BJ (cell line): ENCODE results near the gene COL12A1. TPM values are rescaled to one million over a fixed set of nuclear protein-coding genes. Genes with fewer than 3 reads are reported as not detected.

Experiments
- CTCF ChIA-PET: fragments of 350-600 bp; formaldehyde crosslinking; extraction: SDS; loops from one replicate; lab custom pipeline; 2021; ENCODE audit warnings: antibody characterized with exemption, inconsistent platforms; lab: Yijun Ruan, JAX
- POLR2A ChIA-PET: fragments of 300-600 bp; sonication (Branson Sonifier 250); formaldehyde crosslinking; extraction: SDS; loops from one replicate; lab custom pipeline; 2021; ENCODE audit warnings: antibody characterized with exemption; lab: Charles Lee
- DNase-seq: peaks from one replicate; pipeline ENCODE4 v3.0.0-alpha.2; 2011; ENCODE audit warnings: low read depth
- H3K27me3 ChIP-seq: 2 replicates; pipeline ENCODE4 v1.6.0; 2011; ENCODE audit warnings: low read length; ENCODE audit not compliant: control insufficient read depth, insufficient read depth
- H3K36me3 ChIP-seq: 2 replicates; pipeline ENCODE4 v1.5.1; 2011; ENCODE audit warnings: low read length; ENCODE audit not compliant: control insufficient read depth, insufficient read depth
- H3K4me3 ChIP-seq: 2 replicates; pipeline ENCODE4 v1.5.1; 2011; ENCODE audit warnings: low read depth, mild to moderate bottlenecking, control low read depth, low read length
- polyA plus RNA-seq: library from polyadenylated mRNA; depleted of rRNA; stranded (reverse); fragments of >200 nt; gene quantifications from 2 replicates; pipeline ENCODE4 v1.2.3, GENCODE V29; 2011
- TF ChIP-seq, protein P1 (sequence below): IDR thresholded peaks from 2 replicates; pipeline ENCODE4 v1.5.1; 2011; ENCODE audit warnings: low read depth, mild to moderate bottlenecking, control low read depth, inconsistent platforms, low read length, moderate library complexity; ENCODE audit not compliant: insufficient read depth

The COL12A1 gene
- polyA plus RNA-seq, 1 experiment: 1,308 TPM

GRCh38 chr6:75079589-75079988, 126.3 kb downstream of the COL12A1 start:
- Histone ChIP-seq H3K4me3 (no peak overlapping the region), H3K36me3 (peaks cover 3% of the 10 kb centered on the region), H3K27me3 (no peaks in the 10 kb centered on the region)
- no peak for DNase-seq
- POLR2A ChIA-PET: no interaction called here
- CTCF ChIA-PET: interaction anchor here (1.6 to 2.7 kb wide), 2 partner anchors 9 to 124 kb away, joined by 3 to 12 read pairs; no protein-coding TSS in a partner anchor
- TF ChIP-seq, protein P1, sequence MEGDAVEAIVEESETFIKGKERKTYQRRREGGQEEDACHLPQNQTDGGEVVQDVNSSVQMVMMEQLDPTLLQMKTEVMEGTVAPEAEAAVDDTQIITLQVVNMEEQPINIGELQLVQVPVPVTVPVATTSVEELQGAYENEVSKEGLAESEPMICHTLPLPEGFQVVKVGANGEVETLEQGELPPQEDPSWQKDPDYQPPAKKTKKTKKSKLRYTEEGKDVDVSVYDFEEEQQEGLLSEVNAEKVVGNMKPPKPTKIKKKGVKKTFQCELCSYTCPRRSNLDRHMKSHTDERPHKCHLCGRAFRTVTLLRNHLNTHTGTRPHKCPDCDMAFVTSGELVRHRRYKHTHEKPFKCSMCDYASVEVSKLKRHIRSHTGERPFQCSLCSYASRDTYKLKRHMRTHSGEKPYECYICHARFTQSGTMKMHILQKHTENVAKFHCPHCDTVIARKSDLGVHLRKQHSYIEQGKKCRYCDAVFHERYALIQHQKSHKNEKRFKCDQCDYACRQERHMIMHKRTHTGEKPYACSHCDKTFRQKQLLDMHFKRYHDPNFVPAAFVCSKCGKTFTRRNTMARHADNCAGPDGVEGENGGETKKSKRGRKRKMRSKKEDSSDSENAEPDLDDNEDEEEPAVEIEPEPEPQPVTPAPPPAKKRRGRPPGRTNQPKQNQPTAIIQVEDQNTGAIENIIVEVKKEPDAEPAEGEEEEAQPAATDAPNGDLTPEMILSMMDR: no peak

GRCh38 chr6:75077701-75078100, 128.2 kb downstream of the COL12A1 start:
- no peak for DNase-seq
- POLR2A ChIA-PET: no interaction called here
- TF ChIP-seq, protein P1: no peak
- H3K36me3 ChIP-seq: no peaks in the 10 kb centered on the region
- no peak overlapping the region for H3K4me3 ChIP-seq
- CTCF ChIA-PET: no interaction called here
- H3K27me3 ChIP-seq: no peaks in the 10 kb centered on the region

GRCh38 chr6:75076009-75076408, 129.8 kb downstream of the COL12A1 start:
- CTCF ChIA-PET: no interaction called here
- Histone ChIP-seq H3K27me3 (no peaks in the 10 kb centered on the region), H3K4me3 (no peak overlapping the region), H3K36me3 (no peaks in the 10 kb centered on the region)
- POLR2A ChIA-PET: no interaction called here
- no peak for DNase-seq
- TF ChIP-seq, protein P1: no peak

DNA sequence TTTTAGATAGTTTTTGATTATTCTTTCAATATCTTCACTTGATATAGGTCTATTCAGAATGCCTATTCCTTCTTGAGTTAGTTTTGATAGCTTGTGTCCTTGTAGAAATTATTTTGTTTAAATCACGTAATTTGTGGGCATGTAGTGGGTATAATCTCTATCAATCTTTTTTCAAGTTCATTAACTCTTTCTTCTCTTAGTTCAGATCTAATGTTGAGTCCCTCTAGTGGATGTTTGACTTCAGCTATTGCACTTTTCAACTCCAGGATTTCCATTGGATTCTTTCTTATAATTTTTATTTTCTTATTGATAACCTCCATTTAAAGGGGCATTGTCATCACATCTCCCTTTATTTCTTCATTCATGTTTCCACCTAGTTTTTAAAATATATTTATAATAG, 135.6 kb downstream of the COL12A1 start:
- TF ChIP-seq, protein P1: no peak
- no peaks in the 10 kb centered on the region for H3K27me3 ChIP-seq
- POLR2A ChIA-PET: no interaction called here
- DNase-seq: no peak
- no peaks in the 10 kb centered on the region for H3K36me3 ChIP-seq
- no peak overlapping the region for H3K4me3 ChIP-seq
- CTCF ChIA-PET: interaction anchor here (2.3 kb wide), 1 partner anchor 11 kb away, joined by 12 read pairs; no protein-coding TSS in a partner anchor

DNA sequence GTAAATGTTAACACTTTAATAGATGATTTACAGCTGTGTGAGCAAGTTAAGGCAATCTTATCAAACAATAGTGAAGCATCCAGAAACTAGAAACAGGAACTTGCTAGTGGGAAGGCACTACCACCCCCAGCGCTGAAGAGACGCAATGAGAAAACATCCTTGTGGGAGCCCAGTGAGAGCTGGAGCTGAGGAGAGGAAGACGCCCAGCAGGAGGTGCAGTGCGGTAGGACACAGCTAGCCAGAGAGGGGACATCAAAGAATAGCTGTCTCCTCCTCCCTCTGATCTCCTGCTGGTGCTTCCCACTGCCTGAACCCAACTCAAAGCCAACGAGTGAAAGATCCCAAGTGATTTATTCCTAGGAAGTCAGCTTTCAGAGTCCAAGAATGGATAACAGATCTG, 140.3 kb downstream of the COL12A1 start:
- Histone ChIP-seq H3K27me3 (no peaks in the 10 kb centered on the region), H3K36me3 (no peaks in the 10 kb centered on the region), H3K4me3 (no peak overlapping the region)
- POLR2A ChIA-PET: no interaction called here
- TF ChIP-seq, protein P1: 0 out of 2 replicates have a peak, but pooled peaks have one; percentile 17
- CTCF ChIA-PET: interaction anchor here (0.7 to 1.0 kb wide), 2 partner anchors 125 to 352 kb away, joined by 3 to 4 read pairs; no protein-coding TSS in a partner anchor
- DNase-seq: no peak
